Stimulated activated naive CD4-positive, alpha-beta T cell treated with Interleukin-2 at 50 U/mL for 16 hours (primary cell): ENCODE results near the gene TLCD3A.
"Not testable (repeated sequence)": the region's sequence is repeated elsewhere in the genome, so short reads cannot be mapped to it uniquely, and the experiment has no call there.

Experiments
- DNase-seq: peaks from one replicate; lab custom pipeline; 2025; lab: John Stamatoyannopoulos, UW

The TLCD3A gene

DNA sequence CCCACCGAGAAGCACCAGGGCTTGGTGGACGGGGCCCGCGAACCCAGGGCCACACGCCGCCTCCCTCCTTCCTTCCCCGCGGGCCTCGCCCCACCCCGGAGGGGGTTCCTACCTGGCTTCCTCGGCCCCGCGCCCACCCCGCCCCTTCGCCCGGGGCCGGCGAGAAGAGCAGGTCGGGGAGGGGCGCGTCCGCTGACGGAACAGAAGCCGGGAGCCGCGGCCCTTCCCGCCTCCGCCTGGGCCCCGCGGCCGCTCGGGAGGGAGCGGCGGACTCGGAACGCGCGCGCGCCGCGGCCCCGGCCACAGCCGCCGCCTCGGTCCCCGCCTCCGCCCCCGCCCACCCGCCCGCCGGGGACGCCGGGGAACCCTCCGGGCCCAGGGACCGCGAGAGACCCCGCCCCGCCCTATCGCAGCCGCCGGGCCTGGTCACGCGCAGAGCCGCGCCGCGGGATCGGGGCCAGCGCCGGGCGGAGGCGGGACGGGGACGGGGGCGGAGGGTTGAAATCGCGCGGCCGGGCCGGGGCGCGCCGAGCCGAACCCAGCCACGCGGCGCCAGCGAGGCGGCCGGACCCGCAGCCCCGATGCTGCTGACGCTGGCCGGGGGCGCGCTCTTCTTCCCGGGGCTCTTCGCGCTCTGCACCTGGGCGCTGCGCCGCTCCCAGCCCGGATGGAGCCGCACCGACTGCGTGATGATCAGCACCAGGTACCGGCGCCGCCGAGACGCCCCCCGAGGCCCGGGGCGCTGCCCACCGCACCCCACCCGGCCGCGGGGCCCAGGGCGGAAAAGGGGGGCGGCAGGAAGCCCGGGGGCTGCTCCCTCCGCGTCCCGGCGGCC is at the start of gene TLCD3A:
TLCD3A (plus strand) TSS at position 530 of the 835 bp plus-strand sequence; CDS start at position 582, 52 bp downstream.
- peak; percentile 45 for DNase-seq

- no peak for DNase-seq
Observed at GRCh38 chr17:683040-683439, 49.4 kb upstream of the TLCD3A start.

DNA sequence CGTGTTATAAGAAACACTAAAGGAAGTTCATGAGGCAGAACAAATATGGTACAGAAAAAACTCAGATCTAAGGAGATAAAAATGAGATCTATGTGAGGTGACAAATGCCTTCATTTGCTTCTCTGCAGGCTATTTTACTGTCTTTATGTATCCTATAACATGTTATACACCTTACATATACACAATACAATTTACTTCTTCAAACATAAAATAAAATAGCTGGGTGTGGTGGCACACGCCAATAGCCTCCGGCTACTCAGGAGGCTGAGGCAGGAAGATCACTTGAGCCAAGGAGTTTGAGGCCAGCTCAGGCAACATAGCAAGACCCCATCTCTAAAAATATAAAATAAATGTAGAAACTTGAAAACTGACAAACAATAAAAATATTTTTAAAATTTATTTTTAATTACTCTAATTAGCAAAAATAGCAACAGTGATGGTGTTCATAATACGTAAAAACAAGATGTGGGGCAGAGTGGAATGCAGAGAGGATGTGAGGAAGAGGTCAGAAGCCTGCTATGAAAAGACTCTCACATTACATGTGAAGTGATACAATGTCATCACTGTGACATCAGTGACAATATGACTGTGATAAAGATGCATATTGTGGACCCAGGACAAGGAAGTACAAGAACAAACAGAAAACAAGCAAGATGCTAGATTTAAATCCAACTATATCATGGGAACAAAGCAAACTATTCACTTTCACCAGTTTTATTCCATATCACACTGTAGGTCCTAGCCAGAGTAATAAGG is 48.7 kb upstream of the TLCD3A start:
- DNase-seq = no peak

DNA sequence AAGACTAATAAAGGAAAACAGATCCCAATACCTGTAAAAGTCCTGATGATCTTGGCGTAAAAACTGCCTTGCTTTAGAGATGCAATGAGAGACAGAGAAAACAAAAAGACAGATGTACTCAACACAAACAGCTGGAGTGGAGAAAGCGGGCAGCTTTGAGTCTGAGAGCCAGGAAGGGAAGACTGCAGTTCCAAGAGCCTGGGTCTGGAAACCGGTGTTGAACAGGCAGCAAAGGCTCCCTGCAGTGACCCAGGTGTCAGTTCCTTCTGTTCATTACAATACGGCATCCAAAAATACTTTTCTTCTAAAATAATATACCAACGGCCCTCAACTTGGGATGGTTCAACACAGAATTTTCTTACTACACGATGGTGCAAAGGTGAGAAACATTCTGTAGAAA is 47.4 kb upstream of the TLCD3A start:
- DNase-seq = no peak

- DNase-seq = no peak
Observed at GRCh38 chr17:688100-688989, 44.1 kb upstream of the TLCD3A start.

DNA sequence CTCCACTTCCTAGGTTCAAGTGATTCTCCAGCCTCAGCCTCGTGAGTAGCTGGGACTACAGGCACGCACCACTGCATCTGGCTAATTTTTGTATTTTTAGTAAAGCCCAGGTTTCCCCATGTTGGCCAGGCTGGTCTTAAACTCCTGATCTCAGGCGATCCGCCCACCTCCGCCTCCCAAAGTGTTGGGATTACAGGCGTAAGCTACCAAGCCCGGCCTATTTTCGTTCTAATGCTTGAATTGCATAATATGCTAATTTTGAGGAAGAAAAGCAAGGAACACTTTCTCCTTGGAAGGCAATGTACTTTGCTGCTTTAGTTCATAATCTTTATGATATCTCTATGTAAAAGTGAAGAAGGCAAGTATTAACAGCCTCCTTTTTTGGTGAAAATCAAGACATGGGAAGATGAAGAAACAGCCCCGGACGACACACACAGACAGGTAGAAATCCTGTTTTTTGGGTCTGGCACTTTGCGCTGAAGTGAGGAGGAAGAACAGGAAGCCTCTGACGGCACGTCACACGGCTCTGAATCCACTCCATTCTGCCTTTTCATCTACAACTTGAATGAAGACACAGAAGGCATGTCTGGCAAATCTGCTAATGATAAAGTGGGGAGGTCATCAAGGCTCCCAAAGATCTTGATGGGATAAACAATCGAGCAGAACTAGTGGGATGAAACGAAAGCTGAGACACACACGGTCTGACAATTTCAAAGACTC is 42.7 kb upstream of the TLCD3A start:
- DNase-seq = no peak

GRCh38 chr17:690361-690760 is 42.0 kb upstream of the TLCD3A start:
- no peak for DNase-seq

DNA sequence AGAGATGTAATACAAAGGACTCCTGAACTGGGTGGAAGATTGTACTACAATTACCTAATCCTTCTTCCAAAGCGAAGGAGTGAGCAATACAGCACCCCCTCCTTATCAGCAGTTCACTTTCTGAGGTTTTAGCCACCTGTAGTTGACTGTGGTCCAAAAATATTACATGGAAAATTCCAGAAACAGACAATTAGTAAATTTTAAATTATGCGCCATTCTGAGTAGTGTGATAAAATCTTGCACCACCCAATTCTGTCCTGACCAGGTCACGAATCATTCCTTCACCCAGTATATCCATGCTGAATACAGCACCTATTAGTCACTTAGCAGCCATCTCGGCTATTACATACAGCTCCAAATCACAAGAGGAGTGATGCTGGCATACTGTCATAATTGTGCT is 41.0 kb upstream of the TLCD3A start:
- no peak for DNase-seq

DNA sequence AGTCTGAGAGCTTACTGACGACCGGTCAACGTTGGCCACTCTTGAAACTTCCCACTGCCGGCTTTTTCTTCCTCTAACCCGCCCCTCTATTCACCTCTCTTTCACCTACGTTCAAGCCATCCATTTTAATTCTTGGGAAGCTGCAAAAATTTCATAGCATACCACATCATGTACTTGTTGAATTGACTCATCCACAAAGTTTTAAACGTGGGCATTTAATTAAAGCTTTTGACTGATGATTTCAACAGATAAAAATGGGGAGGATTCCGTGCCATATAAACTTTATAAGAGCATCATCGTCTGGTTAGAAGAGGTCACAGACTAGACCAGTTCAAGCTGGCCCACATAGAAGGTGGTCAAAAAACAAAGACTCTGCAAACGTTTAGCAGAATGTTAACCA is 40.3 kb upstream of the TLCD3A start:
- no peak for DNase-seq

- DNase-seq = no peak
Observed at GRCh38 chr17:693791-694638, 38.4 kb upstream of the TLCD3A start.

- DNase-seq = no peak
Observed at GRCh38 chr17:696369-696768, 36.0 kb upstream of the TLCD3A start.

DNA sequence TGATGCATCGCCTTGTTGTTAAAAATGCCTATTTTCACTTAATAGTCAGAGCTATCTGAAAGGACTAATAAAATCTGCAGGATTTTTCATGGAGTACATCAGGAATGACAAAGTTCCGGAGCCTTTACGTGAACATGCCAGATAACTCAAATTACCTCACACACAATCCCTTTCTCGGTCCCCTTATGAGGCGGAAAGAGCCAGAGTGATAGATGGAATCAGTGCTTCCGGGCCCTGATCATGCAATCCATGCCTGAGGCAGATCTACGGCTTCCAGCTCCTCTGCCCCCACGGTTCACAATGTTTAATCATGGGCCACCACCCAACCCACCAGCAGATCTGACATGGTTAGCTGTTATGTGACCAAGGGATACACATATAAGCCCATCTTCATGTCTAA is 34.7 kb upstream of the TLCD3A start:
- no peak for DNase-seq

DNA sequence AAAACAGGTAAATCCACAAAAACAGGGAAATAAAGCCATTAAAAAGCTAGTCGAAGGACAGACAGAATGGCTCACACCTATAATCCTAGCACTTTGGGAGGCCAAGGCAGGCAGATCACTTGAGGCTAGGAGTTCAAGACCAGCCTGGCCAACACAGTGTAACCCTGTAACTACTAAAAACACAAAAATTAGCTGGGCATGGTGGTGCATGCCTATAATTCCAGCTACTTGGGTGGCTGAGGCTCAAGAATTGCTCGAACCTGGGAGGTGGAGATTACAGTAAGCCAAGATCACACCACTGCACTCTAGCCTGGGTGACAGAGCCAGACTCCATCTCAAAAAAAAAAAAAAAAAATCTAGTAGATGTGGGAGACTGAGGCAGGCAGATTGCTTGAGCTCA is 34.3 kb upstream of the TLCD3A start:
- DNase-seq = not testable (repeated sequence)

DNA sequence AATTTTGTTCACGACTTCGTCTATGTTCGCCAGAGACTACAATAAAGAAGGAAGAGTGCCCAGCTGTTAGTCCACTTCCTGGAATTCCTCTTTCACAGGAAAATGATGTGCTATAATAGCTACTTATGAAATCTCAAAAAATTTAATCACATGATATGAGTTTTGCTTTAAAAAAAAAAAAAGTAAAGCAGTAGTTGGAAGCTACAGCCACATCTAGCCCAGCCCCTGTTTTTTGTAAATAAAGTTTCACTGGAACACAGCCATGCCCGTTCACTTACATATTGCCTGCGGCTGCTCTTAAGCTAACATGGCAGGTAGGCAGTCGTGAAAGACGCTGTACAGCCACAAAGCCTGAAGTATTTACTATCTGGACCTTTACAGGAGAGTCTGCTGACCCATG is 33.1 kb upstream of the TLCD3A start:
- no peak for DNase-seq

GRCh38 chr17:700504-701094 is 31.8 kb upstream of the TLCD3A start:
- no peak for DNase-seq

DNA sequence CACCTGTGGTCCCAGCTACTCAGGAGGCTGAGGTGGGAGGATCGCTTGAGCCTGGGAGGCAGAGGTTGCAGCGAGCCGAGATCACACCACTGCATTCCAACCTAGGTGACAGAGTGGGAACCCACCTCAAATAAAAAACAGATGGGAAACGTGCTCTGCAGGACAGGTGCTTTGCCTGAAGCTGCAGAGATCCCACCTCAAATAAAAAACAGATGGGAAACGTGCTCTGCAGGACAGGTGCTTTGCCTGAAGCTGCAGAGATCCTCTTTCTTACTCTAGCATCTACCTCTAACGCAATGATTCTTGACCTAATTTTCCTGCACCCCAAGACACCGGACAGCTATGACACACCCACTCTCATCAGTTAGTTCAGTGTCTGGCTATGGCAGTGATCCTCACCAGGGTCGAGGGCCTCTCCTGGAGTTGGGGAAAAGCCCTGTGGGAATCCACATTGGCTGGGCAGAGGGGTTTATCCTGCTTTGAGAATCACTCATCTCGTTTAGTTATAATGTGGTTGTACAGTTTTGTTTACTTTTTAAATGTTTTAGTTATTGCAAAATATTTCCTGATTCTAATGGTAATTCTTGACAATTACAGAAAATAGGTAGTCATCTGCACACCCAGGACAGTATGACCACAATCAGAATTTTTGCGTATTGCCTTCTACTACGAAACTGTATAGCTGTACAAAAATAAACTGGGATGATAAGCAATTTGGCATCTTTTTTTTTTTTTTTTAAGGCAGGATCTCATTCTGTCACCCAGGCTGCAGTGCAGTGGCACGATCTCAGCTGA is 29.1 kb upstream of the TLCD3A start:
- DNase-seq = no peak

GRCh38 chr17:704111-704864 is 28.1 kb upstream of the TLCD3A start:
- DNase-seq = no peak

- no peak for DNase-seq
Observed at GRCh38 chr17:705011-705410, 27.4 kb upstream of the TLCD3A start.

GRCh38 chr17:705863-706262 is 26.5 kb upstream of the TLCD3A start:
- DNase-seq = no peak
